HG03469 (cell line): Measurements from ENCODE around the gene KIAA0319L.

Source experiments
- ATAC-seq: cut with Tn5 transposase; IDR thresholded peaks from one replicate; pipeline ENCODE4 v1.9.1; 2021; ENCODE audit warnings: mild to moderate bottlenecking, moderate library complexity, moderate number of reproducible peaks; ENCODE audit not compliant: unreplicated experiment

Gene KIAA0319L

GRCh38 chr1:35539824-35540261 is 17.4 kb downstream of the KIAA0319L start:
- ATAC-seq: no peak

GRCh38 chr1:35539073-35539823 is 18.0 kb downstream of the KIAA0319L start:
- ATAC-seq: no peak

GRCh38 chr1:35537806-35538205 is 19.4 kb downstream of the KIAA0319L start:
- ATAC-seq: no peak

GRCh38 chr1:35536556-35537162 is 20.5 kb downstream of the KIAA0319L start:
- no peak for ATAC-seq

GRCh38 chr1:35535243-35535642 is 22.0 kb downstream of the KIAA0319L start:
- no peak for ATAC-seq

- ATAC-seq: no peak
Observed at GRCh38 chr1:35533586-35533985, 23.6 kb downstream of the KIAA0319L start.

- ATAC-seq: no peak
Observed at GRCh38 chr1:35532497-35533223, 24.5 kb downstream of the KIAA0319L start.

- no peak for ATAC-seq
Observed at GRCh38 chr1:35531368-35531767, 25.8 kb downstream of the KIAA0319L start.

- ATAC-seq: no peak
Observed at GRCh38 chr1:35530946-35531345, 26.3 kb downstream of the KIAA0319L start.

- no peak for ATAC-seq
Observed at GRCh38 chr1:35530168-35530567, 27.0 kb downstream of the KIAA0319L start.

- no peak for ATAC-seq
Observed at GRCh38 chr1:35524106-35524505, 33.1 kb downstream of the KIAA0319L start.

GRCh38 chr1:35519432-35519831 is 37.8 kb downstream of the KIAA0319L start:
- no peak for ATAC-seq

GRCh38 chr1:35518183-35518582 is 39.0 kb downstream of the KIAA0319L start:
- no peak for ATAC-seq

- ATAC-seq: no peak
Observed at GRCh38 chr1:35511305-35511704, 45.9 kb downstream of the KIAA0319L start.

GRCh38 chr1:35509558-35509957 is 47.6 kb downstream of the KIAA0319L start:
- ATAC-seq: no peak

GRCh38 chr1:35507947-35508346 is 49.3 kb downstream of the KIAA0319L start:
- ATAC-seq: no peak

- ATAC-seq: no peak
Observed at GRCh38 chr1:35506960-35507912, 50.0 kb downstream of the KIAA0319L start.

GRCh38 chr1:35505911-35506798 is 51.0 kb downstream of the KIAA0319L start:
- ATAC-seq: no peak

GRCh38 chr1:35502242-35502641 is 55.0 kb downstream of the KIAA0319L start:
- no peak for ATAC-seq

- ATAC-seq: no peak
Observed at GRCh38 chr1:35500439-35500838, 56.8 kb downstream of the KIAA0319L start.
